Loucy (cell line): ENCODE results near the gene CD164.

Experiments
- H2AFZ ChIP-seq: fragments of 200-600 bp; sonication (generic); 2 replicates; pipeline ENCODE4 v1.6.0; 2016; ENCODE audit warnings: antibody characterized with exemption, mild to moderate bottlenecking, low read length, moderate library complexity
- H3F3A ChIP-seq: fragments of 200-600 bp; 2 replicates; pipeline ENCODE4 v1.6.0; 2016; ENCODE audit warnings: antibody characterized with exemption, low read depth, mild to moderate bottlenecking
- H3K27me3 ChIP-seq: fragments of 200-600 bp; sonication (generic); 2 replicates; pipeline ENCODE4 v1.6.1; 2014; ENCODE audit warnings: low read length, mild to moderate bottlenecking; ENCODE audit not compliant: insufficient read depth, poor library complexity, severe bottlenecking
- H3K36me3 ChIP-seq: fragments of 200-600 bp; sonication (generic); 2 replicates; pipeline ENCODE4 v1.6.1; 2016; ENCODE audit warnings: low read length; ENCODE audit not compliant: insufficient read depth
- H3K4me1 ChIP-seq: fragments of 200-600 bp; sonication (generic); 2 replicates; pipeline ENCODE4 v1.5.1; 2014; ENCODE audit warnings: low read length, mild to moderate bottlenecking; ENCODE audit not compliant: insufficient read depth, poor library complexity, severe bottlenecking
- H3K4me2 ChIP-seq: fragments of 200-600 bp; sonication (generic); 2 replicates; pipeline ENCODE4 v1.6.0; 2014; ENCODE audit warnings: antibody characterized with exemption, low read length, low read depth, mild to moderate bottlenecking; ENCODE audit not compliant: poor library complexity, severe bottlenecking
- H3K4me3 ChIP-seq: fragments of 200-600 bp; sonication (generic); 2 replicates; pipeline ENCODE4 v1.5.1; 2014; ENCODE audit warnings: low read length, mild to moderate bottlenecking, mixed read lengths; ENCODE audit not compliant: poor library complexity, severe bottlenecking
- H3K79me2 ChIP-seq: fragments of 200-600 bp; sonication (generic); 2 replicates; pipeline ENCODE4 v1.6.1; 2014; ENCODE audit warnings: low read length; ENCODE audit not compliant: insufficient read depth
- H3K9ac ChIP-seq: fragments of 200-600 bp; sonication (generic); 2 replicates; pipeline ENCODE4 v1.6.0; 2014; ENCODE audit warnings: mild to moderate bottlenecking, low read depth, low read length, moderate library complexity; ENCODE audit not compliant: poor library complexity, severe bottlenecking
- H3K9me2 ChIP-seq: fragments of 200-600 bp; sonication (generic); replicated peaks from 2 replicates; pipeline ENCODE4 v1.6.1; 2016; ENCODE audit warnings: low read depth, low read length, mixed read lengths
- H3K9me3 ChIP-seq: fragments of 200-600 bp; sonication (generic); 2 replicates; pipeline ENCODE4 v1.6.1; 2014; ENCODE audit warnings: mild to moderate bottlenecking, antibody characterized with exemption, low read length, low read depth; ENCODE audit not compliant: insufficient read depth
- H4K20me1 ChIP-seq: fragments of 200-600 bp; sonication (generic); 2 replicates; pipeline ENCODE4 v1.6.0; 2014; ENCODE audit warnings: antibody characterized with exemption, low read length, mild to moderate bottlenecking; ENCODE audit not compliant: insufficient read depth, poor library complexity, severe bottlenecking
- EZH2phosphoT487 ChIP-seq: fragments of 200-600 bp; IDR thresholded peaks from 2 replicates; pipeline ENCODE4 v1.6.1; 2018; ENCODE audit warnings: antibody characterized with exemption, mild to moderate bottlenecking, moderate library complexity, borderline replicate concordance
- TF ChIP-seq, protein P1 (sequence below): fragments of 200-600 bp; sonication (generic); conservative IDR thresholded peaks from 2 replicates; pipeline ENCODE4 v1.5.1; 2014; ENCODE audit warnings: mild to moderate bottlenecking, antibody characterized with exemption, low read length

CD164 gene

DNA sequence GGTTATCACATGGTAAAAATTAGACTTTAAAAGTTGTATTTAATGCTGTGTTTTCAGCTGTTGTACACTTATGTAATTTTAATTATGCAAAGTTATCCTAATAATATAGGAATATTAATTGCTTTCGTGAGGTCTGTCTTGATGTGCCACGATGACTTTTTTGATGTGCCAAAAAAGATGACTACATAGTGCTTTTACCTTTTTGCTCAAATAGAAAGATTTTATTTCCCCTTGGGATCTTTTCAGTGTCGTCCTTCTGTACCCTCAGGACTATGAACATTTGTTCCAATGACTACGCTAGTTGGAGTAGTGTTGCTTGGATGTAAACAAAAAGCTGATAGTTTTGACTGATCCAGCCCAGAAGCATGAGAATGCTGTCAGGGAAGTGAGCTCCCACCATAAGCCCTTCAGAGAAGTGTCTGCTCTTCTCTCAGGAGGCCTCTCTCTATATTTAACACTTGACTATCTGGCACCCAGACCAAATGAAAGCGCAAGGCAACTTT, 1.2 kb upstream of the CD164 start:
- Histone ChIP-seq H3K4me1 (peaks cover 25% of the 10 kb centered on the region), H3K4me2 (peak overlapping the region; percentile 71), H2AFZ (peak overlapping the region; percentile 77; the same call in 1 of the 2 replicates), H3K27me3 (peaks cover 5% of the 10 kb centered on the region), H3K9ac (peak overlapping the region; percentile 81), H3K9me3 (no peaks in the 10 kb centered on the region), H3K4me3 (peak overlapping the region; percentile 87), H3K79me2 (peaks cover 33% of the 10 kb centered on the region), H3K36me3 (peaks cover 6% of the 10 kb centered on the region; the same call in 1 of the 2 replicates), H3K9me2 (no peaks in the 10 kb centered on the region), H4K20me1 (peaks cover 34% of the 10 kb centered on the region), H3F3A (0 out of 2 replicates have a peak, but pooled peaks cover 4% of the 10 kb centered on the region)
- no peak for TF ChIP-seq EZH2phosphoT487
- TF ChIP-seq, protein P1, sequence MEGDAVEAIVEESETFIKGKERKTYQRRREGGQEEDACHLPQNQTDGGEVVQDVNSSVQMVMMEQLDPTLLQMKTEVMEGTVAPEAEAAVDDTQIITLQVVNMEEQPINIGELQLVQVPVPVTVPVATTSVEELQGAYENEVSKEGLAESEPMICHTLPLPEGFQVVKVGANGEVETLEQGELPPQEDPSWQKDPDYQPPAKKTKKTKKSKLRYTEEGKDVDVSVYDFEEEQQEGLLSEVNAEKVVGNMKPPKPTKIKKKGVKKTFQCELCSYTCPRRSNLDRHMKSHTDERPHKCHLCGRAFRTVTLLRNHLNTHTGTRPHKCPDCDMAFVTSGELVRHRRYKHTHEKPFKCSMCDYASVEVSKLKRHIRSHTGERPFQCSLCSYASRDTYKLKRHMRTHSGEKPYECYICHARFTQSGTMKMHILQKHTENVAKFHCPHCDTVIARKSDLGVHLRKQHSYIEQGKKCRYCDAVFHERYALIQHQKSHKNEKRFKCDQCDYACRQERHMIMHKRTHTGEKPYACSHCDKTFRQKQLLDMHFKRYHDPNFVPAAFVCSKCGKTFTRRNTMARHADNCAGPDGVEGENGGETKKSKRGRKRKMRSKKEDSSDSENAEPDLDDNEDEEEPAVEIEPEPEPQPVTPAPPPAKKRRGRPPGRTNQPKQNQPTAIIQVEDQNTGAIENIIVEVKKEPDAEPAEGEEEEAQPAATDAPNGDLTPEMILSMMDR: no peak; the same call in 1 of the 2 replicates

GRCh38 chr6:109382576-109383437, 540 bp upstream of the CD164 start:
- H3F3A ChIP-seq: 0 out of 2 replicates have a peak, but pooled peaks cover 4% of the 10 kb centered on the region
- TF ChIP-seq EZH2phosphoT487: no peak
- TF ChIP-seq, protein P1: peak; percentile 84
- H3K79me2 ChIP-seq: peaks cover 39% of the 10 kb centered on the region
- H3K36me3 ChIP-seq: peaks cover 12% of the 10 kb centered on the region
- H3K9me2 ChIP-seq: no peaks in the 10 kb centered on the region
- H3K4me2 ChIP-seq: peak overlapping the region; percentile 71
- H3K9me3 ChIP-seq: no peaks in the 10 kb centered on the region
- H4K20me1 ChIP-seq: peaks cover 41% of the 10 kb centered on the region
- H3K27me3 ChIP-seq: peaks cover 5% of the 10 kb centered on the region
- peak overlapping the region; percentile 77 for H2AFZ ChIP-seq
- peak overlapping the region; percentile 87 for H3K4me3 ChIP-seq
- peaks cover 32% of the 10 kb centered on the region for H3K4me1 ChIP-seq
- H3K9ac ChIP-seq: peak overlapping the region; percentile 81

DNA sequence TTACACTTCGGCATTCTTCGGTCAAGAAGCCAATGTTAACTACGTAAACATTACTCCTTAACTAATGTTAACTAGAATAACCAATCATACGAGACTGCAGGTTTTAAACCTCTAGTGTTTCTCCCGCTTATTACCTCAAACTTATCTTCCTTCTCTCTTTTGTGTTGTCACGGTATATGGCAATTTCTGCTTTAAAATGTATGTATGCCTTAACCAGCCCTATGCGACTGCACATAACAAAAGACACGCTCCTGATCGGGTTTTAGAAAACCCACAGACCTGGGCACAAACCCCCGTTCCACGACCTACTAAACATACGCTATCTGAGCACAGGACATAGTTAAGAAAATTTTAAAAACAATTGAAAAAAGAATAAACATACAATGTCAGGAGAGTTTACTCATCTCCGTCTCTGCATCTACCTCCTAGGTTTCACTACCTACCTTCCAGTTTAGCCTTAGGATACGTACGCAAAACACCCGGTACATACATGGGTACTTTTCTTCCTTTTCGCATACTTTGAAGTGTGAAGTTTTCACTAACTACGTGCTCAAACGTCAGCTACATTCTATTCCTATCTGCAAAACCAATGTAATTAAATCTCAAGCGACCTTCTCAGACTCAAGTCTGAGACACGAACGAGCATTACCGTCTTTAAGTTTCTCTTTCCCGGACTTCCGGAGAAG, 1.1 kb downstream of the CD164 start:
- Histone ChIP-seq H2AFZ (no peak overlapping the region), H3K9me2 (no peaks in the 10 kb centered on the region), H3K79me2 (peaks cover 55% of the 10 kb centered on the region), H3K9me3 (no peaks in the 10 kb centered on the region), H3K9ac (peak overlapping the region; percentile 81), H3K4me3 (peak overlapping the region; percentile 87), H3K27me3 (peaks cover 5% of the 10 kb centered on the region), H3F3A (0 out of 2 replicates have a peak, but pooled peaks cover 4% of the 10 kb centered on the region), H3K4me2 (peak overlapping the region; percentile 71), H4K20me1 (peaks cover 57% of the 10 kb centered on the region), H3K36me3 (peaks cover 28% of the 10 kb centered on the region), H3K4me1 (peaks cover 46% of the 10 kb centered on the region)
- TF ChIP-seq, protein P1: no peak
- TF ChIP-seq EZH2phosphoT487: no peak
